ENCODE data around the gene AXDND1.
"Not testable (repeated sequence)": the region's sequence is repeated elsewhere in the genome, so short reads cannot be mapped to it uniquely, and the experiment has no call there.

The AXDND1 gene

GRCh38 chr1:179474713-179475112 is 108.9 kb downstream of the AXDND1 start:
- DNase-seq = no peak

GRCh38 chr1:179476484-179476883 is 110.7 kb downstream of the AXDND1 start:
- no peak for DNase-seq

- no peak for DNase-seq
Observed at GRCh38 chr1:179478370-179478769, 112.6 kb downstream of the AXDND1 start.

- DNase-seq = no peak
Observed at GRCh38 chr1:179490611-179491010, 124.8 kb downstream of the AXDND1 start.

GRCh38 chr1:179493323-179493722 is 127.6 kb downstream of the AXDND1 start:
- DNase-seq = no peak

GRCh38 chr1:179506199-179506598 is 140.4 kb downstream of the AXDND1 start:
- no peak for DNase-seq

GRCh38 chr1:179509384-179509783 is 143.6 kb downstream of the AXDND1 start:
- no peak for DNase-seq

GRCh38 chr1:179510038-179510437 is 144.3 kb downstream of the AXDND1 start:
- DNase-seq = no peak

- DNase-seq = no peak
Observed at GRCh38 chr1:179516976-179517705, 151.4 kb downstream of the AXDND1 start.

GRCh38 chr1:179518544-179518943 is 152.8 kb downstream of the AXDND1 start:
- DNase-seq = not testable (repeated sequence)

- DNase-seq = no peak
Observed at GRCh38 chr1:179529482-179530195, 163.9 kb downstream of the AXDND1 start.

- no peak for DNase-seq
Observed at GRCh38 chr1:179530352-179530751, 164.6 kb downstream of the AXDND1 start.

GRCh38 chr1:179541774-179542173 is 176.0 kb downstream of the AXDND1 start:
- no peak for DNase-seq

- DNase-seq = no peak
Observed at GRCh38 chr1:179545321-179545720, 179.6 kb downstream of the AXDND1 start.

GRCh38 chr1:179547021-179547535 is 181.3 kb downstream of the AXDND1 start:
- no peak for DNase-seq

GRCh38 chr1:179548666-179549367 is 183.0 kb downstream of the AXDND1 start:
- DNase-seq = no peak

GRCh38 chr1:179549368-179549700 is 183.6 kb downstream of the AXDND1 start:
- DNase-seq = no peak

- DNase-seq = no peak
Observed at GRCh38 chr1:179550746-179551682, 185.2 kb downstream of the AXDND1 start.

- no peak for DNase-seq
Observed at GRCh38 chr1:179554427-179554826, 188.7 kb downstream of the AXDND1 start.

- DNase-seq = no peak
Observed at GRCh38 chr1:179558078-179558477, 192.3 kb downstream of the AXDND1 start.

GRCh38 chr1:179575497-179576314 is 209.9 kb downstream of the AXDND1 start, which contains the start of gene NPHS2:
TSS of gene NPHS2 (minus strand) at chr1:179575948. CDS start at chr1:179575864, 84 bp downstream.
- no peak for DNase-seq

- DNase-seq = no peak
Observed at GRCh38 chr1:179576509-179576908, 210.7 kb downstream of the AXDND1 start.

Data from NCI-H774 (cell line).